GM18870 (cell line): ENCODE measurements around the gene TPRN.

ENCODE experiments used
- ATAC-seq: cut with Tn5 transposase; IDR thresholded peaks from one replicate; pipeline ENCODE4 v1.9.1; 2021; ENCODE audit warnings: moderate library complexity; ENCODE audit not compliant: unreplicated experiment

The TPRN gene

GRCh38 chr9:137175345-137175961, 25.1 kb downstream of the TPRN start:
- no peak for ATAC-seq

DNA sequence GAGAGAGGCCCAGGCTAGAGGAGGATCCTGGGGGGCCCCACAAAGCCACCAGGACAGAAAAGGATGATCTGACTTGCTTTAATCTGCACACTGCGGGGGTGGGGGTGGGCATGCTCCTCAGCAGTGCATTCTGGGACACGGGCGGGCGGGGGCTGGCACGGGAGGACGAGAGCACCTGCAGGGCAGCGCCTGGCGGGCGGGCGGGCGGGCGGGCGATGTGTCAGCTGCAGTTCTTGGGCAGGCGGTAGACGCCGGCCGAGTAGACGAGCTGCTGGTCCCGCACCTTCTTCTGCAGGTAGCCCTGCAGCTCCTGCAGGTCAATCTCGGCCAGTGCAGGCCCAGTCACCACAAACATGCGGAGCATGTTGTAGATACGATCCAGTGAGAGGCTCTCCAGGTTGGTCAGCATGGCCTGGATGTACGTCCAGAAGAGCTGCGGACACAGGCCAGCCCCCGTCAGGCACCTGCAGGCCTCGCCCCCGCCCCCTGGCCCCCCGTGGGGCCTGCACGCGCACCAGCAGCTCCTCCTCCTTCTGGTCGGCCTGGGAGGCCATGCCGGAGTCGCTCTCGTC, 25.7 kb downstream of the TPRN start:
- no peak for ATAC-seq

DNA sequence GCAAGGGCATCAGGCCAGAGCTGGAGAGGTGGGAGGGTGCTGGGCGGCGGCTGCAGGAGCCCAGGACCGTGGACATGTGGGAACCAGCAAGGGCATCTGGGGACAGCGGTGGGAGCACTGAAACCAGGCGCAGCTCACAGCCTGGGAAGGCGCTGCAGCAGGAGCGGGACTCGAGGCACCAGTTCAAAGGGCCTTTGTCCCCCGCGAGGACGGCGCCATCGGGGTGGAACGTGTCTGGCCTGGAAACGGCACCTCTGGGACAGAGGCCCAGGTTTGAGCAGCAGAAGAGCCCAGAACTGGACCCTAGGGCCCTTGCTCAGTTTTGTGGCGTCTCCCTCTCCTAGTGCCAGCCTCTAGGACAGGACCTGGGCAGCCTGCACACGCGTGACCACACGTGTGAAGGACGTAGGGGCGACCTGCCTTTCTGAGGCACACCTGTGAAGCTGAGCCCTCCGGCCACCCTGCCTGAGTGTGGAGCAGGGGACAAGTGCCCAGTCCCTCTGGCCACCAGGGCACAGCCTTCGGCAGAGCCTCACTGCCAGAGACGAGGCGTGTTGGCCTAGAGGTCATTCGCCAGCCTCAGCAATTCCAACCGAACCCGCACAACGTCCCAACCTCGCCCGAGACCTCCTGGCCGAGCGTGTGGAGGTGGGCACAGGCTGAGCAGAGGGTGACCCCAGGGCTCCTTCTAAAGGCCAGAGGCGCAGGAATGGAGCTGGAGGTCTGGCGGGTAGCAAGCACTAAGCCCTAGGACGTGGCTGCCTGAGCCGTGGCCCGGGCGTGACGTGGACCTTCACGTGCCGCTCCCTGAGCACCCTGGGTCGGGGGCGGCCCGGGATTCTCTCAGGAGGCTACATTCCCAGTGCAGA, 26.5 kb downstream of the TPRN start:
- ATAC-seq, result no peak

GRCh38 chr9:137172901-137173795, 27.4 kb downstream of the TPRN start:
- no peak for ATAC-seq

DNA sequence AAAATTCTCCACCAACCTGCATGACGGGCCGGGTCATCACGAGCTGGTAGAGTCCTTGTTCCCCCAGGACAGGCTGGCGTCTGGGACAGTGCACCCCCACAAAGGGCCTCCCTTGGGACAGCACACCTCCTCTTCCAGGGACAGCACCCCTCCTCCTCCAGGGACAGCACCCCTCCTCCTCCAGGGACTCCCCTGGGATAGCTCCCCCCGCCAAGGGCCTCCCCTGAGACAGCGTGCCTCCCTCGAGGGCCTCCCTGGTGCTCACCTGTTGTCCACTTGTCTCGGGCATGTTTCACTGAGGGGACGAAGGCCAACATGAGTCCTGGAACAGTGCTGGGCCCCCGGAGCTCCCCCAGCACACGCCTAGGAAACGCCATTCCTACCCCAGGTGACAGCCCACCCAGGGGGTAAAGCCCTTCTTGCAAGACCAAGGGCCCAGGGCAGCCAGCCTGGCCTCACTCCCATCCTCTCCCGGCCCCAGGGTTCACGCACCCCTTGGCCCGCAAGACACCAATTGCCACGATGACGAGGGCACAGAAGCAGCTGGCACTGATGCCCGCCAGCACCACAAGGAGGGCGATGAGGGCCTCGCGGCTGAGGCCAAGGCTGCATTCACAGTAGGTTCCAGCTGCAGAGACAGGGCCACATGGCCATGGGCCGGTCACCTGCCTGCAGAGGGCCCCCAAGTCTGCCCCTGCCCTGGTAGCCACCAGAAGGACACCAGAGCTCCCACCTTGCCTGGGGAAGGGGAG, 29.2 kb downstream of the TPRN start:
- ATAC-seq, result no peak

- ATAC-seq, result no peak
These were observed 29.9 kb downstream of the TPRN start for GRCh38 chr9:137170486-137171148.

DNA sequence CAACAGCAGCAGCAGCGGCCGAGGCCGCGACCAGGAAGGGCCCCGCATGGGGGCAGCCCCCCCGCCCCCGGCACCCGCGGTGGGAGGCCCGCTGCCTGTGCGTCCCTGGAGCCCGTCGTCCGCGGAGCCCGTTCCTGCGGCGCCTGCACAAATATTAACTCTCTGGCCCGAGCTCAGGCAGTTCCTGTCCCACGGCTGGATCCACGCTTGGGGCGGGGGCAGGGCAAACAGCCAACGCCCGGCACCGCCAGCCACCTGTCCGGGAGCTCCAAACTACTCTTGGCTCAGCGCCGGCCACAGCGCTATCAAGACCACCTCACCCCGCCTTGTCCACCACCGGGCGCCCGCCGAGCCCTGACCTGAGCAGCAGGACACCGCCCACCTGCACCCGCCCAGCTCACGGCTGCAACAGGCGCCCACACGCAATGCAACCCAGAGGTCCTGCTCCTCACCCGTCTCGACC, 30.6 kb downstream of the TPRN start, which contains the start of gene LRRC26:
LRRC26 (minus strand) TSS at position 156 of the 463 bp plus-strand sequence; CDS start at position 48, 108 bp downstream.
- ATAC-seq, result no peak

GRCh38 chr9:137168904-137169856, 31.4 kb downstream of the TPRN start:
- no peak for ATAC-seq

GRCh38 chr9:137168573-137168903, 32.0 kb downstream of the TPRN start:
- no peak for ATAC-seq

DNA sequence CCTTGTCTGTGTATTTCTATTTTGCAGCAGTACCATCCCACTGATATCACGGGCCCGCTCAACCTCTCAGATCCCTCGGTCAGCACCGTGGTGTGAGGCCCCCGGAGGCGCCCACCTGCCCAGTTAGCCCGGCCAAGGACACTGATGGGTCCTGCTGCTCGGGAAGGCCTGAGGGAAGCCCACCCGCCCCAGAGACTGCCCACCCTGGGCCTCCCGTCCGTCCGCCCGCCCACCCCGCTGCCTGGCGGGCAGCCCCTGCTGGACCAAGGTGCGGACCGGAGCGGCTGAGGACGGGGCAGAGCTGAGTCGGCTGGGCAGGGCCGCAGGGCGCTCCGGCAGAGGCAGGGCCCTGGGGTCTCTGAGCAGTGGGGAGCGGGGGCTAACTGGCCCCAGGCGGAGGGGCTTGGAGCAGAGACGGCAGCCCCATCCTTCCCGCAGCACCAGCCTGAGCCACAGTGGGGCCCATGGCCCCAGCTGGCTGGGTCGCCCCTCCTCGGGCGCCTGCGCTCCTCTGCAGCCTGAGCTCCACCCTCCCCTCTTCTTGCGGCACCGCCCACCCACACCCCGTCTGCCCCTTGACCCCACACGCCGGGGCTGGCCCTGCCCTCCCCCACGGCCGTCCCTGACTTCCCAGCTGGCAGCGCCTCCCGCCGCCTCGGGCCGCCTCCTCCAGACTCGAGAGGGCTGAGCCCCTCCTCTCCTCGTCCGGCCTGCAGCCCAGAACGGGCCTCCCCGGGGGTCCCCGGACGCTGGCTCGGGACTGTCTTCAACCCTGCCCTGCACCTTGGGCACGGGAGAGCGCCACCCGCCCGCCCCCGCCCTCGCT, 32.6 kb downstream of the TPRN start:
- ATAC-seq, result no peak

DNA sequence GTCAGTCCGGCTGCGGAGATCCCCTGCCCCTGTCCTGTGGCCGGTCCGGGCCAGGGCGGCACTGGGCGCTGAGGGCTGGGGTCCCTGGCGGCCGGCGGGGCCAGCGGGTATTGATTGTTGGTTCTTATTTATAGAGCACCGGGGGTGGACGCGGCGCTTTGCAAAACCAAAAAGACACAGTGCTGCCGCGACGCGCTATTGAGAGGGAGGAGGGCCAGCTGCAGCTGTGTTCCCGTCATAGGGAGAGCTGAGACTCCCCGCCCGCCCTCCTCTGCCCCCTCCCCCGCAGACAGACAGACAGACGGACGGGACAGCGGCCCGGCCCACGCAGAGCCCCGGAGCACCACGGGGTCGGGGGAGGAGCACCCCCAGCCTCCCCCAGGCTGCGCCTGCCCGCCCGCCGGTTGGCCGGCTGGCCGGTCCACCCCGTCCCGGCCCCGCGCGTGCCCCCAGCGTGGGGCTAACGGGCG, 33.2 kb downstream of the TPRN start:
- no peak for ATAC-seq

DNA sequence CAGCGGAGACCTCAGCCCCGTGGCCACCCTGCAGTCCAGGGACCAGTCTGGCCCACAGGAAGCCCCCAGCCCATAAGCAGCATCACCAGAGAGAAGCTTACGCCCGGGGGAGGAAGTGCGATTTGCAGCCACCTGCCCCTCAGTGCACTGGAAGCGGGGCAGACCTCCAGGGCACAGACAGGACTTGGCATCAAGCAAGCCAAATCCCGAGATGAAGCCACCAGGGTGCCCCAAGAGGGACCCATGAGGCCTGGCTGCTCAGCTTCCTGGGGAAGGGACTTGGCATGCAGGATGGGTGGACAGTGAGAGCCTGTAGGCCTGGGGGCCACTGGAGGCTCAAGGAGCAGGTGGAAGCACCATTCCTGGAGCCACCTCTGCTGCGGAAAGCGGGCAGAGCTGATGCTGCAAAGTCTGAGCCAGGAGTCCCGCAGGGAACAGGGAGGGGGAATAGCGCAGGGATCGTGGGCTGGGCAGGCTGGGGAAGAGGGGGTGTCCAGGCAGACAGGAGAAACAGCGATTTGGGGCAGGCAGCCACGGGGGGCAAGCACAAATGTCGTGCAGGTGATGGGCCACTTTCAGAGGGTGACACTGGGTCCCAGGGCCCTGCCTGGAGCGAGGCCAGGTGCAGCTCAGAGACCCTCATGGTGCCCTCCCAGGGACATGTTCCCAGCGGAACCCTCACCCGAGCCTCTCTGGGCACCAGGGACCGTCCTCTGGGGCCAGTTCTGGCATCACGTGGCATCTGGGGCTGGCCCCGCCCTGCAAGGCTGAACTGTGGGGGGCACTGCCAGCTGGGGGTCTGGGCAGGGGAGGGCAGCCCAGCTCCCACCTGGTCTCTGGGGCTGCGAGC, 33.9 kb downstream of the TPRN start:
- ATAC-seq, result no peak

GRCh38 chr9:137165250-137165836, 35.2 kb downstream of the TPRN start:
- no peak for ATAC-seq

- no peak for ATAC-seq
These were observed 35.9 kb downstream of the TPRN start for GRCh38 chr9:137164370-137165249.

DNA sequence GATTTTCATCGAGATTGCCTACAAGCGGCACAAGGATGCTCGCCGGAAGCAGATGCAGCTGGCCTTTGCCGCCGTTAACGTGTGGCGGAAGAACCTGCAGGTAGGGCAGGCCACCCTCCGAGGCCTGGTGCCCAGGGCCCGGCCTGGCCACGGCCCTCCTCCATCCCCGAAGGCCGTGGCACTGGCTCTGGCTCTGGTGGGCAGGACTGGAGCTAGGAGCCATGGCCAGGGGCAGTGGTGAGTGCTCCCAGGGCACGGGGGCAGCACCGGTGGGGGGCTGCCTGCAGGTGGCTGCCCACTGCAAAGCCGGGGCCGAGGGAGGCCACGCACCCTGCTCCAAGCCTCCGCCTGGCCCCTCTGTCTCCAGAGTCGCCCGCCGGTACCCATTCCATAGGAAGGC, 36.7 kb downstream of the TPRN start:
- ATAC-seq, result no peak
